NK-92 treated with Interleukin-12 subunit alpha and Interleukin-12 subunit beta, amount 100 ng/mL, for 24 hours (cell line): ENCODE results near the gene TPST1.
"Not testable (repeated sequence)": the region's sequence is repeated elsewhere in the genome, so short reads cannot be mapped to it uniquely, and the experiment has no call there.

Experiments used
- DNase-seq: peaks from one replicate; lab custom pipeline; 2025; lab: John Stamatoyannopoulos, UW

TPST1 gene

GRCh38 chr7:66380272-66380888 lies 175.2 kb downstream of the TPST1 start:
- DNase-seq: no peak

- DNase-seq: not testable (repeated sequence)
Measured at GRCh38 chr7:66382182-66382923, 177.2 kb downstream of the TPST1 start.

DNA sequence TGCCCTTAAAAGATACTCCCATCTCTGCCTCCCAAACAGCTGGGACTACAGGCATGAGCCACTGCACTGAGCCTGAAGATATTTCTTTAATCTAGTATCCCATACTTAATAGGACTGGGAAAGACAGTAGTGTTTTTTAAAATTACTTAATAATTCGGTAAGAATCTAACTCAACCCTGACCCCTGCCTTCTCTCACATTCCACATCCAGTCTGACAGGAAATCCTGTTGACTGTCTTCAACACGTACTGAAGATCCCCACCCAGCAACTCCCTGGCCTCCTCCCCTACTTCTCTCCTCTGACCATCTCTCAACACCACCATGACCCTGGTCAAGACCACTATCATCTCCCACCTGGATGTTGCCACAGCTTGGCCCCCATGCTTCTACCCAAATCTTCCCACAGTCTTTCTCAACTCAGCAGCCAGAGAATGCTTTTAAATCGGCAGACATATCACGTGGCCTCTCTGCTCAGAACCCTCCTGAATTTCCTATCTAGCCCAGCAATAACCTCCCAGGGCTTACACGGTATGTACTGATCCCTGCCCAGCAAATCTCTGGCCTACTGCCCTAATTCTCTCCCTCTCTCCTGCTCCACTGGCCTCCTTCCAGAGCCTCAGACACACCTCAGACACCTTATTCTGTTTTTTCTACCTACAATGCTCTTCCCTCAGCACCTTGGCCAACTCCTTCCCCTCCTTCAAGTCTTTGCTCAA lies 180.2 kb downstream of the TPST1 start:
- not testable (repeated sequence) for DNase-seq

GRCh38 chr7:66395128-66395571 lies 190.0 kb downstream of the TPST1 start:
- DNase-seq: not testable (repeated sequence)

DNA sequence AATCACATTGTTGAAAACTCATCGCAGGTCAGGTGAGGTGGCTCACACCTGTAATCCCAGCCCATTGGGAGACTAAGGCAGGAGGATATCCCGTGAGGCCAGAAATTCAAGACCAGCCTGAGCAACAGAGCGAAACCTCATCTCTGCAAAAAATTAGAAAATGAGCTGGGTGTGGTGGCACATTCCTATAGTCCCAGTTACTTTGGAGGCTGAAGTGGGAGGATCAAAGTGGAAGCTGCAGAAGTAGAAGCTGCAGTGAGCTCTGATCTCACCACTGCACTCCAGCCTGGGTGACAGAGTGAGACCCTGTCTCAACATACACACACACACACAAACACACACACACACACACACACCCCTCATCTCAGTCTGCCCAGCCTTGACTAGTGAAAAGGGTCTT lies 190.9 kb downstream of the TPST1 start:
- DNase-seq: not testable (repeated sequence)

DNA sequence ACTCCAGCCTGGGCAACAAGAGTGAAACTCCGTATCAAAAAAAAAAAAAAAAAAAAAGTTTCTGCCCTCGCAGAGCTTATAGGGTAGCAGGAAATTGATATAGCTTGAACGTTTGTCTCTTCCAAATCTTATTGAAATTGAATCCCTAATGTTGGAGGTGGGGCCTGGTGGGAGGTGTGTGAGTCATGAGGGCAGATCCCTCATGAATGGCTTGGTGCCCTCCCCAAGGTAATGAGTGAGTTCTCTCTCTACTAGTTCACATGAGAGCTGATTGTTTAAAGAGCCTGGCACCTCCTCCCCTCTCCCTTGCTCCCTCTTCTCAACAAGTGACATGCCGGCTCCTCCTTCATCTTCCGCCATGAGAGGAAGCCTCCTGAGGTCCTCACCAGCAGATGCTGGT lies 193.7 kb downstream of the TPST1 start:
- not testable (repeated sequence) for DNase-seq

- no peak for DNase-seq
Measured at GRCh38 chr7:66399566-66399965, 194.4 kb downstream of the TPST1 start.

GRCh38 chr7:66400400-66400799 lies 195.3 kb downstream of the TPST1 start:
- no peak for DNase-seq

DNA sequence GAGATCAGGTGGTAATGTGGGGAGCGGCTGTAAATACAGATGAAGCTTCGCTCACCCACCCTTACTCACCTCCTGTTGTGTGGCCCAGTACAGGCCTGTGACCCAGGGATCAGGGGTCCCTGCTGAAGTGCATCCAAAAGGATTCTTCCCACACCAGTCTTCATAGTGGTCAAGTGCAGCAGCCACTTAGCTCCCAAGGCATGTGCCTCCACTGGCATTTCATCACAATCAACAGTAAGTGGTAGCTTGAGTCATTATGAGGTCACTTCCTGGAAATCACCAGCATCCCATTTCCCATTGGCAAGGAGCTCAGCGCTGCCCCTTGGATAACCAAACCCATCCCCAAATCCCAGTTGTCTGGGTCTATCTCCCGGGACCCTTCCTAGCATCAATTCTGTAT lies 196.0 kb downstream of the TPST1 start:
- DNase-seq: not testable (repeated sequence)

DNA sequence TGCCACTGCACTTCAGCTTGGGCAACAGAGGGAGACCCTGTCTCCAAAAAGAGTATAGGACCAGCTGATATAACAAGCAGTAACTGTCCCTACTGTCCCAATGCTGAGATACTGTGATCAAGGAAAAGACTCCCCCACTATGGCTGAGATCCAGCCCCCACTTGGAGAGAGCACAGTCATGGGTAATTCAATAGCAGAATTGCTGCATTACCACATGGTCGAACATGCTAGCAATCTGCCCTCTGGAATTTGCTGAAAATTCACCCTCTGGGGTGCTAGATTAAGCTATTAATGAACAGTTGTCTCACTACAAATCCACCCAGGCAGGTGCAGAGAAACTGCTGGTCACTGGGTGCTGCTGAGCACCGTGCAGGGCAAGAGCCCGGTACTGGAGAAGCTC lies 196.8 kb downstream of the TPST1 start:
- DNase-seq: not testable (repeated sequence)

GRCh38 chr7:66403564-66403963 lies 198.4 kb downstream of the TPST1 start:
- no peak for DNase-seq

DNA sequence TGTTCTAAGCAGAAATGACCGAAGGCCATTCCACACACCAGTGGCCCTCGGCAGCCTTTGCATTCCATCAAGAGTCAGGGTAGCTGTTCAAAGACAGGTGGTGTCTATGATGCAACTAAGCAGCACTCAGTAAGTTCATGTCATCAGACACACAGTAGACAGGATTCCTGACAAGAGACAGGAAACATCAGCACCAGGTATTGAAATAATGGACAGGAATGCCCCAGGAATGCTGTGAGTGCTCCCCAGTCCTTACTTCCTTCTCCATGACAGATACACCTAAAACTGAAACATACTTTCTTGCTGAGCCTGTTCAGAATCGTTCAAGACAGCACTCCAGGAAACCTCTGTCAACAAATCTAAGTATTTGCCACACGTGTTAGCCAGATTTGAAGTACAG lies 204.4 kb downstream of the TPST1 start:
- DNase-seq: no peak
